Ovary (tissue), 3 donors: ENCODE measurements around the gene ITGB5.

ENCODE experiments used
- POLR2A ChIP-seq: fragments of 450-650 bp; IDR thresholded peaks from one replicate; pipeline ENCODE4 v1.6.1; 2017; ENCODE audit warnings: antibody characterized with exemption, mild to moderate bottlenecking, moderate library complexity
- TF ChIP-seq, protein P1 (sequence below), 3 donors: fragments of 450-650 bp in 2 of 3; fragments of 200-600 bp in 1 of 3; IDR thresholded peaks; one replicate each; pipeline versions ENCODE4 v1.5.1 to v1.8.0; 2016 to 2022; ENCODE audit warnings: antibody characterized with exemption in 3 of 3, mild to moderate bottlenecking in 1 of 3
- donor health status: DM: no; HTN: no; CAD: no.

DNA sequence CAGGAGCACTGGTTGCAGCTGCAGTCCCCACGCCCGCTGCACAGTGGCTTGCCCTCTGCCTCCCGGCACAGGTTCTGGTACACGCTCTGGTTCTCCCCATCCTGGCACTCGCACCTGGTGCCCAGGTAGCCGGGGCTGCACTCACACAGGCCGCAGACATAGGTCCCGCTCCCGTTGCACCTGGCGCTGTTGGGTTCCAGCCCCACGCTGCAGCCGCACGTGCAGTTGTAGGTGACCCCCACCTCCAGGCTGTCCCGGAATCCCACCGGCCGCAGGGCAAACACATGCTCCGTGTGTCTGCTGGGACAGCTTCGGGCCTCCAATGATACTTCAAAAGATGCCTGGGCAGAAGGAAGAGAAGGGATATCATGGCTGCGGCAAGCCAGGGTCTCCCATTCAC lies 90.7 kb downstream of the ITGB5 start:
- no peak for TF ChIP-seq POLR2A
- TF ChIP-seq, protein P1, sequence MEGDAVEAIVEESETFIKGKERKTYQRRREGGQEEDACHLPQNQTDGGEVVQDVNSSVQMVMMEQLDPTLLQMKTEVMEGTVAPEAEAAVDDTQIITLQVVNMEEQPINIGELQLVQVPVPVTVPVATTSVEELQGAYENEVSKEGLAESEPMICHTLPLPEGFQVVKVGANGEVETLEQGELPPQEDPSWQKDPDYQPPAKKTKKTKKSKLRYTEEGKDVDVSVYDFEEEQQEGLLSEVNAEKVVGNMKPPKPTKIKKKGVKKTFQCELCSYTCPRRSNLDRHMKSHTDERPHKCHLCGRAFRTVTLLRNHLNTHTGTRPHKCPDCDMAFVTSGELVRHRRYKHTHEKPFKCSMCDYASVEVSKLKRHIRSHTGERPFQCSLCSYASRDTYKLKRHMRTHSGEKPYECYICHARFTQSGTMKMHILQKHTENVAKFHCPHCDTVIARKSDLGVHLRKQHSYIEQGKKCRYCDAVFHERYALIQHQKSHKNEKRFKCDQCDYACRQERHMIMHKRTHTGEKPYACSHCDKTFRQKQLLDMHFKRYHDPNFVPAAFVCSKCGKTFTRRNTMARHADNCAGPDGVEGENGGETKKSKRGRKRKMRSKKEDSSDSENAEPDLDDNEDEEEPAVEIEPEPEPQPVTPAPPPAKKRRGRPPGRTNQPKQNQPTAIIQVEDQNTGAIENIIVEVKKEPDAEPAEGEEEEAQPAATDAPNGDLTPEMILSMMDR (IDR thresholded peaks at IDR 0.05): no peak
